GM19452 (cell line): ENCODE results near the gene TSPAN32.

Experiments
- ATAC-seq: cut with Tn5 transposase; IDR thresholded peaks from one replicate; pipeline ENCODE4 v1.9.1; 2021; ENCODE audit not compliant: unreplicated experiment

The TSPAN32 gene

DNA sequence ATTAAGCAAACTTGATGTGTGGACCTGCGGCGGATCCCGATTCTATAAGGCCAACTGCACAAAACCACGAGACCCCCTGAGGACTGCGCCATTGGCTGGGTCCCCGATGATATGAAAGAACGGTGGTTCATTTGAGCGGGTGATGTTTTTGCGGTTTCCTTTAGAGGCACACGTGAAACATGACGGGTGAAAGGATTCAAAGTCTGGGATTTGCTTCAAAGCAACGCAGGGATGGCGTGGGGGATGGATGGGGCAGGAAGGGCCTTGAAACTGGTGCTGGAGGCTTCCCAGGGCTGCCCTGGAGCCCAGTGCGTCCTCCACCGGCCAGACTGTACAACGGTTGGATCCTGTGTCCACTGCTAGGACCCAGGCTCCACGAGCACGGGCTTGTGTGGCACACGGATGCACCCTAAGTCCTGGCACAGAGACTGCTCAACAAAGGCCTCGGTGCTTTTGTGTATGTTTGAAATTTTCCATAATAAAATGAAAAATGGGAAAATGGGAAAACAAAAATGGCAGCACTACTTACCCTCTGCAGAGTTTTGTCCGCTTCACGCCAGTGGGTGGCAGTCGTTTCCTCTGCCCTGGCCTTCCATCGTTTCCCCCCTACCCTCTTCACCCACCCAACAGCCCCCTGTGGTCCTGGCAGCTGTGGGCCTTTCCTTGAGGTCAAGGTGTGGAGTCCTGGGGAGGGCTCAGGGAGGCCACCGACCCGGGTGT lies 35.1 kb upstream of the TSPAN32 start:
- no peak for ATAC-seq

- no peak for ATAC-seq
These were observed 34.4 kb upstream of the TSPAN32 start for GRCh38 chr11:2267306-2267850.

- no peak for ATAC-seq
These were observed 33.7 kb upstream of the TSPAN32 start for GRCh38 chr11:2267851-2268728.

- no peak for ATAC-seq
These were observed 32.8 kb upstream of the TSPAN32 start for GRCh38 chr11:2268729-2269600.

DNA sequence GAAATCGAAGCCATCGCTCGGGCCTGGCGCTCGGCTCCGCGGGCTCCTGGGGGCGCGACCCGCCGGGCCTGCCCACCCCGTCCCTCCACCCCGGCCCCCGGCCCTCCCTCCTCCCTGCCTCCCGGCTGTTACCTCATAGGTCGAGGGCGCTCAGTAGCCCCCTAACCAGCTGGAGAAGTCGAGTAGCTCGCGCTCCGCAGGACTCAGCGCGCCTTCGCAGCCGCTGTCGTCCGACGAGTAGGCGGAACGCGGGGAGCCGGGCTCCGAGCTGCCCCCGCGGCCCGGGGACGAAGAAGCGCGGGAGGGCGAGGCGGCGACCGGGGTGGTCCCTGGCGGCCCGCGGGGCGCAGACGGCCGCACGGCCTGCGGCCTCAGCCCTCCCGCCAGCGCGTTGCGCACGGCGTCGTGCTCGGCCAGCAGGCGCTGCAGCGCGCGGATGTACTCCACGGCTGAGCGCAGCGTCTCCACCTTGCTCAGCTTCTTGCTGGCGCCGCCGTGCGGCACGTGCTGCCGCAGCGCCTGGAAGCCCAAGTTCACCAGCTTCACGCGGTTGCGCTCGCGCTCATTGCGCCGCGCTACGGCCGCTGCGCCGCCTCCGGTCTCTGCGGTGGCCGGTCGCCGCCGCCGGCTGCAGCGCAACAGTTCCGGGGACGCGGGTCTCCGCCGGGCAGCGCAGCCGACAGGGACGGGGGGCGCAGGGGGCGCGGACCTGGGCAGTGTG lies 32.1 kb upstream of the TSPAN32 start:
- ATAC-seq: no peak

DNA sequence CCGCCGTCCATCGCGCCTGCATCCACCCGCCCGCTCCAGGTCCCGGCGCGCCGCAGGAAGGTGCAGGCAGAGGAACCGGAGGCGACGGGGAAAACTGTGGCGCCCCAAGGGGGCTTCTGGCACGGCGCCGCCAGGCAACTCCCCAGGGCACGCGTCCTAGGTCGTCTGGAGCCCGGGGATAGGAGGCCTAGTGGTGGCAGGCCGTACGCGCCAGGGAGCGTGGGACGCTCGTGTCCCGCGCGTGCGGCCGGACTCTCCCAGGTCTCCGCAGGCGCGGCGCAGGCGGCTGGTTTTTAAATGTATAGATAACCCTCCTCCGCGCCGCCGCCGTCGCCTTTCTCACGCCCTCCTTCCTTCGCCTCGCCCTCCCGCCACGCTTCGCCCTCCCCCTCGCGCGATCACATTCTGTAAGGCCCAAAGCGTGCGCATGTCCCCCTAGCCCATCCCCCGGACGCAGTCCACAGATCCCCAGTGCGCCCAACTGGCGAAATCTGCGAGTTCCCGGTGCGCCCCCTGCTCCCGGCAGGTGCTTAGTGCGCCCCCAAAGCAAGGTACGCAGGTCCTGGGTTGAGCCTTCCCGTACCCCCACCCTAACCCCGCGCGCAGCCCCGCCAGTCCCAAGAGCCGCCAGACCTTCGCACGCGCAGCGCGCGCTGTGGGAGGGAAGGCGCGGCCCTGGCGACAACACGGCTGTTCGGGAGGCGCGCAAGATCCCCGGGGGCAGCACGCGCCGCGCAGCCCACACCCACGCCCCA lies 31.3 kb upstream of the TSPAN32 start, which contains the start of gene ASCL2:
TSS of gene ASCL2 (minus strand) at position 267 of the 755 bp plus-strand sequence. CDS start at position 11, 256 bp downstream.
- ATAC-seq: no peak

DNA sequence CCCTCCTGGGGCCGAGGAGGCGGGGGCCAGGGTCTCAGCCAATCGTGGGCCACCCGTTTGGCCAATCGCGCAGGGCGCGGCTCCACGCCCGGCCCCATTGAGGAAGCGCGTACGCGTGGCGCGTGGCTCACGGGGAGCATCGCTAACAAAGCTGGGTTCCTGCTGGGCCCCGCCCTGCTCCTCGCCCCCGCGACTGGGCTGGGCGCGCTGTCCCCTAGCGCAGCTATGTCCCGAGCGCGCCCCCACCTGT lies 30.8 kb upstream of the TSPAN32 start:
- ATAC-seq: no peak

GRCh38 chr11:2271327-2272227 lies 30.2 kb upstream of the TSPAN32 start:
- no peak for ATAC-seq

- no peak for ATAC-seq
These were observed 29.4 kb upstream of the TSPAN32 start for GRCh38 chr11:2272228-2272945.

DNA sequence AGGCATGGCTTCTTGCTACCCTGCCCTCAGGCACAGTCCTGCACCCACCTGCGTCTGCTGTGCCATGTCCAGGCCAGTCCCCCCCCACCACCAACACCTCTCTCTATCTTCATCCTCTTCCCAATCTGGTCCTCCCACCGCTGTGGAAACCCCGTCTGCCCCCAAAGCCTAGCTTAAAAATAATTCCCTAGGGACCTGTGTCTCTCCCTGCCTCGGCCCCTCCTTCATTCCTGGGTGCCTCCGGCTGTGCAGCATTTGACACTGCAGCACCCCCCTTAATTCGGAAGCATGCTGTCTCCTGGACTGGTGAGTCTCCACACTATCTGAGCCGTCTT lies 28.9 kb upstream of the TSPAN32 start:
- ATAC-seq: no peak

DNA sequence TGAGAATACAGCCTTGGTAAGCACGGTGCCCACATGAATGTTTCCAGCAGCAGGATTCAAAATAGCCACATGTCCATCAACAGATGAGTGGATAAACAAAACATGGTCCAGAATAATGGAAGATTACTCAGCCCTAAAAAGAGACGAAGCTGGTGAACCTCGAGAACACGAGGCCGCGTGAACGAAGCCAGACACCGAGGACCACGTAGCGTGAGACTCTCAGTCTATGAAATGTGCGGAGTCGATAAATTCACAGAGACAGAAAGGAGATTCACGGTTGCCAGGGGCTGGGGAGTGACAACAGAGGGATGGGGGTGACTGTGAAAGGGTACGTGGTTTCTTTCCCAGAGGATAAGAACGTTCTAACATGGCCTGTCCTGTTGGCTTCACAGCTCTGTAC lies 28.5 kb upstream of the TSPAN32 start:
- no peak for ATAC-seq

DNA sequence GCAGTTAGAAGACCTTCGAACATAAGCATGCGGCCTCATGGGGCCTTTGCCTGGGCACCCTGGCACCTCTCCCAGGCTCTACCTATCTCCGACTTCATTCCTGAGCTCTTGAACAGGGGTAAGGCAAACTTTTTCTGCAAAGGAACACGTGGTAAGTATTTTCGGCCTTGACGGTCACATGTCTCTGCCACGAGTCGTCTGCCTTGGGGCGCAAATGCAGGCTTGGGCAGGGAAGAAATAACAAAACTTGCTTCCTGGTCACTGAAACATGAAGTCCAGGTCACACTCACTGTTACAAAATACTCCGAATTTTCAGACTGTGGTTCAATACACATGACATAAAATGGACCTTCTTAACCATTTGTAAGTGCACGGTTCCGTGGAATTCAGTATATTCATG lies 28.0 kb upstream of the TSPAN32 start:
- no peak for ATAC-seq

GRCh38 chr11:2275334-2276279 lies 26.2 kb upstream of the TSPAN32 start:
- ATAC-seq: no peak

GRCh38 chr11:2276280-2277007 lies 25.4 kb upstream of the TSPAN32 start:
- ATAC-seq: no peak

- ATAC-seq: no peak
These were observed 24.8 kb upstream of the TSPAN32 start for GRCh38 chr11:2277008-2277346.

DNA sequence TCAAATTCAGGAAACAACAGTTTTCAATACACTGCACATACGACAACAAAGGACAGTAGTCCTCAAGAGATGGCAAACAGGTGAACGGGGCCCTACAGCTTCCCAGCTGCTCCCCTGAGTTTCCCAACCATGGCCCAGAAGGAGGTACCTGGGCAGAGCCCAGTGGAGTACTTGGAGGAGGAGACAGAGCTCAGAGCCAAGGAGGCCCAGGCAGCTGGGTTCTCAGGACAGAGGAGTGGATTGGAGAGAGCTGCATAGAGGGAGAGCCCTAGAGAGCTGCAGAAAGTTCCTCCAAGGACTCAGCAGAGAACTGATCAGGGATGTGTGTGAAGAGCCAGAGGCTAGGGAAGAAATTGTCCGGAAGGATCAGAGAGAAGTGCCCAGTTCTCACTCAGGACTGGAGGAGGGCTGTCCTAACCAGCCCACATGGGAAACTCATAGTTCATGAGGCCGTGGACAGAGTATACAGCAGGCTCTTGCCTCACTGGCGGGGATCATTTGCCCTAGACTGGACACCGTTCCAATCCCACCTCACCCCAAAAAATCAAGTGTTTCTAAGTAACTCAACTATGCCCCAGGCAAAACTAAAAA lies 23.8 kb upstream of the TSPAN32 start:
- no peak for ATAC-seq
